D721Med (cell line): ENCODE measurements around the gene CNOT6L.
A peak's percentile ranks its signal among the peaks of the same experiment; 100 is the strongest.

ENCODE experiments used
- DNase-seq: peaks from one replicate; pipeline ENCODE4 v3.0.0; 2011; ENCODE audit warnings: low spot score; ENCODE audit not compliant: insufficient read length
- FAIRE-seq: peaks from 2 replicates; lab custom pipeline; 2011; peaks lifted over from hg19 to GRCh38; lab: Jason Lieb, UNC
- TF ChIP-seq, protein P1 (sequence below): IDR thresholded peaks from 2 replicates; pipeline ENCODE4 v1.5.1; 2012; ENCODE audit warnings: mild to moderate bottlenecking, control low read depth; ENCODE audit not compliant: insufficient read depth; ENCODE audit errors: missing control alignments

Gene CNOT6L

GRCh38 chr4:77819843-77820648 is 878 bp upstream of the CNOT6L start:
- FAIRE-seq, result no peak

DNA sequence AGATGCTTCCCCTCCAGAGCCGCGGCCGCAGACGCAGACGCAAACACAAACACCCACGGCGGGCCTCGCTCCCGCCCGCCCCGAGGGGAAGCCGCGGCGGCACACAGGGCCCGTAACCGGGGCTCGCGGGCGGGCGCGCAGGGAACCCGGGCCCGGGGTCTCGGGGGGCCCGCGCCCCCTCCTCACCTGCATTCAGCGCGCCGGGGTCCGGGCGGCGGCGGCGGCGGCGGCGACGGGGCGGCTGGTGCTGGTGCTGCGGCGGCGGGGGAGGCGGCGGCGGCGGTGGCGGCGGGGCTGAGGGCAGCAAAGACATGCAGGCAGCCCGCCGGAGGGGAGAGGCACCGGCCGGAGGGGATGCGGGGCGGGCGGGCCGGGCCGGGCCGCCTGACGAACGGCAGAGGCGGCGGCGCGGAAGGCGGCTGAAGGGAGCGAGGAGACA is 255 bp upstream of the CNOT6L start:
- DNase-seq (no peak), FAIRE-seq (no peak)
- TF ChIP-seq, protein P1, sequence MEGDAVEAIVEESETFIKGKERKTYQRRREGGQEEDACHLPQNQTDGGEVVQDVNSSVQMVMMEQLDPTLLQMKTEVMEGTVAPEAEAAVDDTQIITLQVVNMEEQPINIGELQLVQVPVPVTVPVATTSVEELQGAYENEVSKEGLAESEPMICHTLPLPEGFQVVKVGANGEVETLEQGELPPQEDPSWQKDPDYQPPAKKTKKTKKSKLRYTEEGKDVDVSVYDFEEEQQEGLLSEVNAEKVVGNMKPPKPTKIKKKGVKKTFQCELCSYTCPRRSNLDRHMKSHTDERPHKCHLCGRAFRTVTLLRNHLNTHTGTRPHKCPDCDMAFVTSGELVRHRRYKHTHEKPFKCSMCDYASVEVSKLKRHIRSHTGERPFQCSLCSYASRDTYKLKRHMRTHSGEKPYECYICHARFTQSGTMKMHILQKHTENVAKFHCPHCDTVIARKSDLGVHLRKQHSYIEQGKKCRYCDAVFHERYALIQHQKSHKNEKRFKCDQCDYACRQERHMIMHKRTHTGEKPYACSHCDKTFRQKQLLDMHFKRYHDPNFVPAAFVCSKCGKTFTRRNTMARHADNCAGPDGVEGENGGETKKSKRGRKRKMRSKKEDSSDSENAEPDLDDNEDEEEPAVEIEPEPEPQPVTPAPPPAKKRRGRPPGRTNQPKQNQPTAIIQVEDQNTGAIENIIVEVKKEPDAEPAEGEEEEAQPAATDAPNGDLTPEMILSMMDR, result no peak

More at GRCh38 chr4:77819843-77820648, 878 bp upstream of the CNOT6L start:
- TF ChIP-seq, protein P1, result no peak
- DNase-seq, result peak; percentile 60

DNA sequence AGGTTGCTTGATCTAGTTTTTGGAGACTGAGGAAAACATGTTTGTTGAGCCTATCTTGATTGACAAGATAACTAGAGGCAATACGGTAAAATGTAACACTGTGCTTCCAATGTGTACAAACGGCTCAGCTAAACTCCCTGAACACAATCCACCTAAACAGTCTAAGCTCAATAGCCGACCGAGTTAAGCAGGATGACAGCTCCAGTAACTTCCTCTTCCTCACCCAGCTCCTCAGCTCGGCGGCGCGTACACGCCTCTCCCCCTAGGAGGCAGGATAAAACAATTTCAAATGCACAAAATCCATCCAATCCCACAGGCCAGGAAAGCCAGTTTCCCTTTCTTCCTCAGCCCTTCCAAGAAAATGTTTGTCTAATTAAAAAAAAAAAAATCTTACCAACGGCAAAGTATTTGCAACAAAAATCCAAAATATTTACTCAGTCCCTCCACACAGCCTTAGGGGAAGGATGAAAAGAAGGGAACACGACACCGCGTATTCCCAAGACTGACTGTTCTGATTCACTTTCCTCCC is 1.0 kb downstream of the CNOT6L start:
- DNase-seq, result no peak
- FAIRE-seq, result peak; percentile 55
- TF ChIP-seq, protein P1, result peak; percentile 52

DNA sequence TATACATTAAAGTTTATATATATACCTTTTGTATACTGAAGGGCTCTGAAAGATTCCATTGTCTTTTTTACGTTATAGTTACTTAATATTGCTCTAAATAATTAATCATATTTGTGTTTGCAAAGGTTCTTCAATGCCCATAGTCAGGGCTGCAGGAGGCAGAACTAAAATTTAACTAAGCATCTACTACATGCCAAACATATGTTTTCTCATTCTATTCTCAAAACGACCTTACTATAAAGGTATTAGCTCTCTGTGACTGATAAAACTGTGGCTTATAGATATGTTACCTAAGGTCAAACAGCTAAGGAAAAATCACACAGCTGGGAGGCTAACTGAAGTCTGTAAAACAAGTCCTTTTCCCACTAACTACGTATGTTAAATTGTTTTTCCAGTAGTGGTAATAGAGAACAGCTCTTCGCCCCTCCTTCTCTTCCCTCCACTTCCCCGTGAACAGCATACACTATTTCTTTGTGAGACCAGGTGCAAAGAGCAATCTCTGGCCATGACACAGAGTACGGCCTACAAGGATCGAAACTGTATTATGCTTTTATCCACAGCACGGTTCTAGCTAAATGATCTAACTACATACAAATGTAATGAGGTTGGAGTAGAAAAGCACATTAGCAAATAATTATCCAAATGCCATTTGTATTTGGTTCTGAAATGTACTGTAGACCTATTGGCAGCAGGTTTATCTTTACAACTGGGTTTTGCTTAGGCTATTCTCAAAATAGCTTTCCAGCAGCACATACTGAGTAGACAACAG is 1.7 kb downstream of the CNOT6L start:
- TF ChIP-seq, protein P1, result no peak
- FAIRE-seq, result no peak
- no peak for DNase-seq

GRCh38 chr4:77816546-77816945 is 2.6 kb downstream of the CNOT6L start:
- no peak for DNase-seq
- TF ChIP-seq, protein P1, result no peak
- no peak for FAIRE-seq

DNA sequence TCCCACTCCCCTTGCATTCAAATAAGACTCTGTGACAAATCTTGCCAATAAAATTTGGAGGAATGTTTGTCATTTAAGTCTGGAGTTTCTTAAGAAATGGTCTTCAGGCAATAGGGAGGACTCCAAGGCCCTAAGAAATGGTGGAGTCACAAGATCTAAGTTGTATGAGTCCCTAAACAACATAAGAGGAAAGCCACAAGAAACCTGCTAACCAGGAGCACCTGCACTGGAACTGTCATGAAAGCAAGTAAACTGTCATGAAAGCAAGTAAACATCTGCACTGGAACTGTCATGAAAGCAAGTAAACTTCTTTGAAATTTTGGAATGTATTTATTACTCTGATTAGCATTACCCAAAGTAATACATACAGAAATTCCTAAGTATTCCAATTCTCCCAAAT is 3.5 kb downstream of the CNOT6L start:
- FAIRE-seq (no peak), DNase-seq (no peak)
- TF ChIP-seq, protein P1, result no peak
